HG02763 (cell line): Measurements from ENCODE around the gene TSPAN1.

Experiments
- ATAC-seq: cut with Tn5 transposase; IDR thresholded peaks from one replicate; pipeline ENCODE4 v1.9.1; 2021; ENCODE audit warnings: mild to moderate bottlenecking, moderate library complexity; ENCODE audit not compliant: unreplicated experiment

Gene TSPAN1

DNA sequence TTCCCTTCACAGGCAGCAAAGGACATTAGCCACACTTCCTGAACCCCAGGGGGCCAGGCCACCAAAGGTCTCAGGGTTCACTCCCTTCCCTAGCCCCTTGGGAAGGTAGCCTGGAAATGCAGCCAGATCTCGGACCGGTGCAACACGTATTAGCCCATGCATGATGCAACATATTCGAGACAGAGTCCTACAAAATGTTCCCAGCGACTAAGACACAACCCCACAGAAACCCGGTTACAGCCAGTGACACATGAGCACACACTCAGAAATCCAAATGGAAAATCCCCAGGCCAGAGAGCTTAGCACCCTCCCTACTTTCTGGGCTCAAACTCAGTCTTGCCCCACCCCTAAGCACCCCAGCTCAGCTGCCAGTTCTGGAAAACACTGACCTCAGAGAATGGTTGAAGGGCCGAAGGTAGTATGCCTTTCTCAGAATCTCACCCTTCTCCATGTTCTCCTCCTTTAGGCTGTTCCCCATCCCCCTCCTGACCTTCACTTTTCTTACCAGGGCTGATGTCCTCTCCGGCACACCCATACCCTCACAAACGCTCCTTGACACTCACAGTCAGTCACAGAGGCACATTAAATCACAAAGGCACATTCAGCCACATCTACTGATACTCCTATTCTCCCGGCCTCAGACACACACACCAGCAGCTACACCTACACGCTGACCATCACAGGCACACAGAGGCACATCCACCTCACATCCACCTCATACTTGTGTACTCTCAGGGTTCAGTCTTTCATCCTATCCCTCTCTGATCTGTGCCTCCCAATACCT lies at the start of gene TSPAN1:
Gene TSPAN1, plus strand, starts transcription at position 640 of the 784 bp plus-strand sequence. CDS start 6,021 bp downstream, outside the sequence.
- ATAC-seq = no peak

- no peak for ATAC-seq
Observed at GRCh38 chr1:46128344-46128743, 46.5 kb upstream of the TSPAN1 start.

DNA sequence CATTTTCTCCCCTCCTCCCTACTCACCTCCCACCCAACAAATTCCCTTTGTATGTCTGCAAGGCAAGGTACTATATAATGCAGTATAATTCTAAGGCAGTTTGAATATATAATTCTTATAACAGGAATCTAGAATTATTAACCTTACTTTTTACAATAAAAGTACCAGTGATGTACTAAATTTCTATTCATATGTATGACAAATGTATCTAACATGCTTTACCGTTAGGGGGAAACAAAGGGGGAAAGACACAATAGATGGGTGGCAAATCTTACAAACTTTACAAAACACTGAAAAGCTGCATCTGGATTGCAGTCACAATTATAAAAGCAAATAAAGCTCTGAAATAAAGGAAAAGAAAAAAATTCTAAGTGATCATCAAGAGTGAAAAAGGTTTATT lies 44.8 kb upstream of the TSPAN1 start:
- no peak for ATAC-seq

DNA sequence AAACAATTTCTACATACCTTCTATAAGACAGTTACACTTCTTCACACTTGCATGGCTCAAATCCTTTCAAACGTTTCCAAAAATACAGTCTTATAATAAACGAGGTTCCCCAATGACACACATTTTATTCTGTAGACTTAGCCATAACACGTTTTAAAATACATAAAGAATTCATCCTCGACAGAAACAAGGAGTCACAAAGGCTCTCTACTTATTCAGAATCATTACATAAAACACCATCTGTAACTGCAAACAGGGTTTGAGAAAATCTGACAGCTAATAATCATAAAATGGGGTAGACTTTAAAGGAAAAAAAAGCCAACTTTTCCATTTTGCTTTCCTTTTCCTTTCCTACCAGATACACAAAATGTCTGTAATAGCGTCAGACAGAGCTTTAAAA lies 44.3 kb upstream of the TSPAN1 start:
- no peak for ATAC-seq

GRCh38 chr1:46131093-46131492 lies 43.8 kb upstream of the TSPAN1 start:
- no peak for ATAC-seq

DNA sequence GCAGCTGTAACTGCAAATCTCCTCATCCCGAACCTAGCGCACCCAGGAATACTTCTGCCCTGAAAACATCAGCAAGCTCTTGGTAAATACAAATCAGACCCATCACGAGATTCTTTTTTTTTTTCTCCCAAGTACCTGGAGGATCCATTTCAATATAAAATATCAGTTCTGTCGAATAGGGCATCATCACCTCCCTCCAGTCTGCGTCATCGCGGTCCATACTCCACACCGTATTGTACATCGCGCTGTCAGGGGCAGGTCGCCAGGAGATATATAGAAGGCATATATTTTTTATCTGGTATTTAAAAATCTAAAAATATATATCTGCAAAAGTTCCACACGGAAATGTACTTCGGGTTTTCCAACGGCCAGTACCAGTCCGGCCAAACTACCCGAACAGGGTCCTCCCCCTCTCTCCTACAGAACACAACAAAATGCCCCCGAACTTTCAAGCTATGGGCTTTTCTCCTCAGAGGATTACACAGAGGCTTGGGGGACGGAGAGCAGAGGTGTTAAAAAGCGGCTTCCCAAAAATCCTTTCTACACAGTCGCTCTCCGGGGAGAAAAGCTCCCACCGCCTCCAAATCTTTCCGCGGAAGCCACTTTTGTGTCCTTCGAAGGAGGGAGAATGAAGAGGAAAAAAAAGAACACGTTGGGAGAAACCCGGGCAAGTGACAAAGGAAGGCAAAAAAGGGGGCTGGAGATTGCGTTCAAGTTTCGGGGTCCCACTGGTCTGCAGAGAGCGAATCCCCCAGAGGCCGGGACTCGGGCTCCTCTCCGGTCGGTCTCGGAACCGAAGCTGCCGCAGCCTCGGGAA lies 43.0 kb upstream of the TSPAN1 start:
- ATAC-seq = no peak

DNA sequence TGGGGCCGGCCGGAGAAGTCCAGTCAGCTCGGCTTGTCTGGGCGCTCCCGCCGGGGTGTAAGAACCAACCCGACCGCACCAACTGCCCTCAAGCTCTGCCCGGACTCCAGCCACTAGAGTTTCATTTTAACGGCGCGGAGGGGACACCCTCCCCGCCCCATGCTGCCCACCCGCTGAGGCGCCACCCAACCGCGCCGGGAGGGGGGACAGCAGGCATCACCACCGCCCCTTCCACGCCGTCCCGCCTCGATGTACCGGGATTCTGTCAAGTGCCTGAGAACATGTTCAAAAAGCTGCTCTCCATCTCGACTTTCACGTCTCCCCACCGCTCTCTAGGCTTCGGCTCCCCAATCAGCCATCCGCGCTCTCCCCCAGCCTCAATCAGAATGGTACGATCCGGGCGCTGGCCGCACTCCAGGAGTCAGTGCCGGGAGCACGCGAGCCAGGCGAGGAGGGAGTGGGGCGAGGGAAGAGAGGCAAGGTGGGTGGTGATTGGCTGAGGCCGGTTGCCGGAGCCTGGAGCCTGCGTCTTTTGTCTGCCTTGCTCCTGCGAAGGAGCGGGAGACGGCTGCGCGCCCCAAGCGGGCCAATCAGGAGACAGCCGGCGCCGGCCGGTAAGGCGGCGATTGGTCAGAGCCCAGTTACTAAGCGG lies 42.2 kb upstream of the TSPAN1 start, which contains the start of gene PIK3R3:
Gene PIK3R3, minus strand, starts transcription at position 101 of the 652 bp plus-strand sequence. CDS start 677 bp downstream, outside the sequence.
- peak; percentile 84 for ATAC-seq

DNA sequence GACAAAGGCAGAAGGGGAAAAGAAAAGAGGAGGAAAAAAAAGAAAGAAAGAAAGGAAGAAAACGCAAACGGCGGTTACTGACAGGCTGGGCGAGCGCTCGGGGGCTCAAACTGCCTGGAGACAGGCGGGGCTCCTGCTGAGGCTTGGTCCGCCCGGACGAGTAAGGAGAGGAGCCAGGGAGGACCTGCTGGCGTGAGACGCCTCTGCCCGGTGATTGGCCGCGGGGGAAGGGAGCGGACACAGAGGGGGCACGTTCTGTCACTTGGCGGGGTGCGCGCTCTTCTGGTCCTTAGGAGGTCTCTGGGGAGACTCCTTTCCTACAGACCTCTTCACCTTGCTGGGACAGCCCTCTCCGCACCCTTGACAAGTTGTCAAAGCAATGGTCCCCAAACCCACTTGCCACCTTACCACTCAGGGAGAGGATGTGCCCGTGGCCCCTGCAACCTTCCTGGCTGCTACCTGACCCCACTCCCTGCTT lies 41.7 kb upstream of the TSPAN1 start:
- ATAC-seq = peak; percentile 32

- no peak for ATAC-seq
Observed at GRCh38 chr1:46133781-46134350, 41.0 kb upstream of the TSPAN1 start.

DNA sequence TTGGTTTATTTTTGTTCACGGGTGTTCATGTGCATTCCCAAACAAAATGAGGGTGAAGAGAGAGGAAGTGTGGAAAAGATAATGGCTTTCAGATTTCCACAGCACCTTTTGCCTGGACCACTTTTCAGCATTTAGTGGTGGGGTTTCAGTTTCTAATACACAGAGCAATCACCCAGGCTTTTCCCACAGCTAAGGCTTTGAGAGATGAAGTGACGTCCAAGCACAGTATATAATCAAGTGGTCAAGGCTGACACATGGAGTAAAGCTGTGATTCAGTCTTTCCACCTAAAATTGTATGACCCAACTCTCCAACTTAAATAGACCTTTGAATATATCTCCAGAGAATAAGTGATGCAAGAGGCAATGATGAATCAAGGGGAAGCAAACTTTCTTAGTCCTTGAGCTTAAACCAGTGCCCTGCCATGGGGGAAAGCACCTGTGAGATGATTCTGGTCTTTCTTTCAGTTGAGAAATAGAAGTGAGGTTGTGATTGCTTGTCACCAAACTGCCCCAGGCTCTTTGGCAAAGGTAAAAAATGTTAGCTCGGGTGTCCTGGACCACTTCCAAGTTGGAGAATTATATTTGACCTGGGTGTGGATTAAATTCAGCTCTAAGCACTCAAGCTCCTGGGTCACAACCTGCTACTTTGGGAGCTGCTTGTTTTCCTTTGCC lies 40.1 kb upstream of the TSPAN1 start:
- ATAC-seq = no peak

GRCh38 chr1:46136711-46137110 lies 38.2 kb upstream of the TSPAN1 start:
- ATAC-seq = no peak

- ATAC-seq = no peak
Observed at GRCh38 chr1:46137916-46138315, 37.0 kb upstream of the TSPAN1 start.

- no peak for ATAC-seq
Observed at GRCh38 chr1:46148318-46148717, 26.6 kb upstream of the TSPAN1 start.

DNA sequence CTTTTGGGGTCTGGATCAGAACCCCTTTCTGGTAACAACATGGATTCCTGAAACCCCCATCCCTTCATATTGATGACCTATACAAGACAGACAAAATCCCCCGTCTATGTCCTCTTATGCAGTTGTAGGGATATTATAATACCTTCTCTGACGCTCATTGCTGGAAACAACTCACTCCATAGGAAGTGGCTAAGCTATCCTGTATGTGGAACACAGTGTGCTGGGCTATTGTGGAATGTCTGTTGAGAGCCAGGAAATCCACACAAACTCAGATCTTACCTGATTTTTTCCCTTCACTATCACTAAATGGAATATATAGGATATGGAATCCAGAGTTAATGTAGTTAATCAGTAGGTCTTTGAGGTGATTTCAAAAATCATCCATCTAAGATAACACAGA lies 24.8 kb upstream of the TSPAN1 start:
- no peak for ATAC-seq

DNA sequence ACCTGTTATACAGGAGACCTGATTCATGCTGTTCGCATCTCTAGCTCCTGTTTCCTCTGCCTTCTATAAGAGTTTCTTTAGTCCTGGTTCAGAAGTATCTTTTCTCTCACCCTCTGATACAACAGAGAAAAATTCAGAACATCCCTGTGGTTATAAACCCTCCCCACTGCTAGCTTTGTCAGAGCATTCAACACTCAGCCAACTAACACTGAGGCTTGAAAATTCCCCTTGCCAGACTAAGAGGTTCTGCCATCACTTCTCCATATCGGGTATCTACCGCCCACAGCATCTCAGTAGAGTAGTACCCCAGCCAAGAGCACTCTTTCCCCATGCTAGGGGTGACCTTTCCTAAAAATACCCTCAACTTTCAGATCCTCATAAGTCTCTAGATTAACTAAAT lies 22.9 kb upstream of the TSPAN1 start:
- no peak for ATAC-seq

GRCh38 chr1:46153228-46153627 lies 21.7 kb upstream of the TSPAN1 start:
- no peak for ATAC-seq

DNA sequence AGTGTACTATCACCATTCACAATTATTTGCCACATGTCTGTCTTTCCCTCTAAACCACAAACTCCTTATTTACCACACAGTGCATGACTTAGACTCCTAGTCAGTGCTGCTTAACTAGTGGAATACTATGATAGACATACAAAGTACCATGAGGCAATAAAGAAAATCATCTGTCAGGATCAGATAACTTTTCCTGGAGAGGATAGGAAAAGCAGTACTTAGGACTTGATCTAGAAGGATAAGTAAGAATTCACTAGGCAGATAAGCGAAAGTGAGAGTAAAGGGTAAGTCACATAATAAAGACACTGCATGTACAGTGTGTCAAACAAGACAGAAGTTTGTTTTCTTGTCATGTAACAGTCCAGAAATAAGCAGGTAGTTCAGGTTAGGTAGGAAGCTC lies 21.2 kb upstream of the TSPAN1 start:
- ATAC-seq = no peak

- no peak for ATAC-seq
Observed at GRCh38 chr1:46157916-46158311, 17.0 kb upstream of the TSPAN1 start.

GRCh38 chr1:46158312-46159281 lies 16.3 kb upstream of the TSPAN1 start:
- ATAC-seq = peak; percentile 59
